ENCODE results near the gene PCDHA1.

GRCh38 chr5:140926443-140927227 is 140.7 kb downstream of the PCDHA1 start:
- TF ChIP-seq CTCF (IDR thresholded peaks at IDR 0.05) (peak; percentile 28 to 76 (median 59)), POLR2A (IDR thresholded peaks at IDR 0.05) (no peak)

All from adrenal gland (tissue), 5 donors.